PC-3 (cell line): ENCODE measurements around the gene SH3RF1.

Experiments
- EZH2 ChIP-seq: fragments of 300-600 bp; sonication (generic); IDR thresholded peaks from one replicate; pipeline ENCODE4 v1.6.1; 2017; ENCODE audit warnings: antibody characterized with exemption, mild to moderate bottlenecking, low read length; ENCODE audit not compliant: unreplicated experiment
- TF ChIP-seq, protein P1 (sequence below): fragments of 300-600 bp; sonication (generic); conservative IDR thresholded peaks from 2 replicates; pipeline ENCODE4 v1.5.1; 2017; ENCODE audit warnings: antibody characterized with exemption, low read depth, mild to moderate bottlenecking, low read length

DNA sequence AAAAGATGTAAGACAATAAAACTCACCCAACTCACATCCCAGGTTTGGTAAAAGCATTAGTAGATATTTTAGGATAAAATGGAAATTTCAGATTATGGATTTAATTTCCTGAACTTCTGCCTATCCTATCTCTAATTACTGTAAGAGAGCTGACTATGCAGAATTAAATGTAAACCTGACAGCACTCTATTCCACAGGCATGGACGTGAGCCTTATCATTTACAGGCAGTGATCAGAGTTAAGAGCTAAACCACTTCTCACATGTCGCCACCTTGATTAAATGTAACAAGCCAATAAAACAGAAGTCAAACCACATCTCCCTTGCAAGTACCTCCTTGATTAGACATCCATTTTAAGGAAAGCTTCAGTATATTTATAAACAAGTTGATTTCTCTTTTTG, 163.2 kb downstream of the SH3RF1 start:
- TF ChIP-seq, protein P1, sequence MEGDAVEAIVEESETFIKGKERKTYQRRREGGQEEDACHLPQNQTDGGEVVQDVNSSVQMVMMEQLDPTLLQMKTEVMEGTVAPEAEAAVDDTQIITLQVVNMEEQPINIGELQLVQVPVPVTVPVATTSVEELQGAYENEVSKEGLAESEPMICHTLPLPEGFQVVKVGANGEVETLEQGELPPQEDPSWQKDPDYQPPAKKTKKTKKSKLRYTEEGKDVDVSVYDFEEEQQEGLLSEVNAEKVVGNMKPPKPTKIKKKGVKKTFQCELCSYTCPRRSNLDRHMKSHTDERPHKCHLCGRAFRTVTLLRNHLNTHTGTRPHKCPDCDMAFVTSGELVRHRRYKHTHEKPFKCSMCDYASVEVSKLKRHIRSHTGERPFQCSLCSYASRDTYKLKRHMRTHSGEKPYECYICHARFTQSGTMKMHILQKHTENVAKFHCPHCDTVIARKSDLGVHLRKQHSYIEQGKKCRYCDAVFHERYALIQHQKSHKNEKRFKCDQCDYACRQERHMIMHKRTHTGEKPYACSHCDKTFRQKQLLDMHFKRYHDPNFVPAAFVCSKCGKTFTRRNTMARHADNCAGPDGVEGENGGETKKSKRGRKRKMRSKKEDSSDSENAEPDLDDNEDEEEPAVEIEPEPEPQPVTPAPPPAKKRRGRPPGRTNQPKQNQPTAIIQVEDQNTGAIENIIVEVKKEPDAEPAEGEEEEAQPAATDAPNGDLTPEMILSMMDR = no peak
- no peak for TF ChIP-seq EZH2
